ENCODE measurements around the gene TTC23L. TPM values are rescaled to one million over a fixed set of nuclear protein-coding genes. Genes with fewer than 3 reads are reported as not detected.
A peak's percentile ranks its signal among the peaks of the same experiment; 100 is the strongest.

TTC23L gene
- total RNA-seq, 1 donor = 0.10 TPM

DNA sequence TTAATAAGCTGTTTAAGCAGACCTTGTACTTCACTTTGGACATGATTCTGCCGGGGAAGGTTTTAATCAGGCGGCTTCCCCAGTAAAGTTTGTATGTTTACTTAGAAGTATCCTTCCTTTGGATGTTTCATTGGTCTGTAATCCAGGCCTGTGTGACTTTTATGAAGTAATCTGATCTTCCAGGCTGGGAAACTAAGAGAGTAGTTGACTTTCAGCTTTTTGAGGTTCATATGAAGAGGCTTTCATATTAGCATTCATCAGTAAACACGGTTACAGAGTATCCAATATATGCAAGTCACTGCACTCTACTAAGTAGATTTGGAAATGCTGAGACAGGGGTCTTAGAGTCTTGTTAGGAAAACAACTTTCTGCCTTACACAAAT, 91.5 kb downstream of the TTC23L start:
- no peaks in the 10 kb centered on the region for H3K27me3 ChIP-seq (ENCODE audit: insufficient read depth, low read length)
- peak overlapping the region; percentile 83 for H3K4me3 ChIP-seq (ENCODE audit: low read length)
- peaks cover 26% of the 10 kb centered on the region for H3K4me1 ChIP-seq (ENCODE audit: insufficient read depth, low read length)
- no peaks in the 10 kb centered on the region for H3K9me3 ChIP-seq (ENCODE audit: low read depth, low read length)

GRCh38 chr5:34930870-34931269, 91.9 kb downstream of the TTC23L start:
- no peak overlapping the region for H3K4me3 ChIP-seq (ENCODE audit: low read length)
- peaks cover 26% of the 10 kb centered on the region for H3K4me1 ChIP-seq (ENCODE audit: insufficient read depth, low read length)
- H3K27me3 ChIP-seq (ENCODE audit: insufficient read depth, low read length) = no peaks in the 10 kb centered on the region
- no peaks in the 10 kb centered on the region for H3K9me3 ChIP-seq (ENCODE audit: low read depth, low read length)

DNA sequence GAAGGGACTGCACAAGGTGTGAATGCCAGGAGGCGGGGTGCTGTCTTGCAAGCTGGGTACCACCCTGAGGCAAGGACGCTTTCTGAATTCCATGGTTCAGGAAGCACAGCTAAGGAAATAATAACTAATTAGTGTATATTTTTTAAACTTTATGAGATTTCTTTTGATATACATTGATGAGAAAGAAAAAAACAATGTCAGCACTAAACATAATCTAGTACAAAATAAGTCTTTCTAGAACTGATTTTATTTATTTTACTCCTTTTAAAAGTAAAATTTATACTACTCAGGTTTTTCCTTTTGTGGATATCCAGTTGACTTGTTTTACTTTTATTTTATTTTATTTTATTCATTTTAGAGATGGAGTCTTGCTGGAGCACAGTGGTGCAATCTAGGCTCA, 94.0 kb downstream of the TTC23L start:
- H3K4me3 ChIP-seq (ENCODE audit: low read length) = no peak overlapping the region
- no peaks in the 10 kb centered on the region for H3K9me3 ChIP-seq (ENCODE audit: low read depth, low read length)
- H3K4me1 ChIP-seq (ENCODE audit: insufficient read depth, low read length) = peaks cover 26% of the 10 kb centered on the region

GRCh38 chr5:34941936-34942335, 103.0 kb downstream of the TTC23L start:
- H3K4me1 ChIP-seq (ENCODE audit: insufficient read depth, low read length) = no peaks in the 10 kb centered on the region
- no peak overlapping the region for H3K4me3 ChIP-seq (ENCODE audit: low read length)
- H3K9me3 ChIP-seq (ENCODE audit: low read depth, low read length) = no peaks in the 10 kb centered on the region
- no peaks in the 10 kb centered on the region for H3K27me3 ChIP-seq (ENCODE audit: insufficient read depth, low read length)

More for the DNA sequence above, 94.0 kb downstream of the TTC23L start:
- no peaks in the 10 kb centered on the region for H3K27me3 ChIP-seq (ENCODE audit: insufficient read depth, low read length)

GRCh38 chr5:34944044-34944443, 105.1 kb downstream of the TTC23L start:
- Histone ChIP-seq H3K27me3 (ENCODE audit: insufficient read depth, low read length) (no peaks in the 10 kb centered on the region), H3K4me3 (ENCODE audit: low read length) (no peak overlapping the region), H3K4me1 (ENCODE audit: insufficient read depth, low read length) (no peaks in the 10 kb centered on the region), H3K9me3 (ENCODE audit: low read depth, low read length) (no peaks in the 10 kb centered on the region)

DNA sequence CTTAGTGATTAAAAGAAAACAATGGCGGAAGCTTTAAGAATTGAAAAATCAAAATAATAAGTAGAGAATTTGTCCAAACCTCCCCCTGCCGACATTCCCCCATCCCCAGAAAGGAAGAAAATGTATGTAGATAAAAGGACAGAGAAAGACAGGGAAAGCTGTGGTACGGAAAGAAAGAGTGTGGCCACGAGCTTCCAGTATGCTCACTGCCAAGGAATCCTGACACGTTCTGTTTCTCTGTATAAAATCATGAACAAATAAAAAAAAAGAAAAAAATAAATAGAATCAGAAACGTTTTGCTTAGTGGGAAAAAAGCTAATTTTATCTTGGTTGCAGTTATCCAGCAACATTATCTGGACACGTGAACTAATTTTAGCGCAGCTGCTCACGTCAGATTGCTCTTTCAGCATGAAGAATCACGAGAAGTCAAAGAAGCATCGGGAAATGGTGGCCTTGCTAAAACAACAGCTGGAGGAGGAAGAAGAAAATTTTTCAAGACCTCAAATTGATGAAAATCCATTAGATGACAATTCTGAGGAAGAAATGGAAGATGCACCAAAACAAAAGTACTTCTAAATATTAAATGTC, 105.6 kb downstream of the TTC23L start:
- no peaks in the 10 kb centered on the region for H3K4me1 ChIP-seq (ENCODE audit: insufficient read depth, low read length)
- H3K4me3 ChIP-seq (ENCODE audit: low read length) = no peak overlapping the region
- H3K9me3 ChIP-seq (ENCODE audit: low read depth, low read length) = no peaks in the 10 kb centered on the region
- H3K27me3 ChIP-seq (ENCODE audit: insufficient read depth, low read length) = no peaks in the 10 kb centered on the region

Other genes with a start within 250 kb of the TTC23L start
- gene RAI14, start 182.8 kb upstream of the TTC23L start, total RNA-seq = 0.63 TPM
- 13.6 TPM for gene RAD1, start 76.3 kb downstream of the TTC23L start, total RNA-seq
- 50.7 TPM for gene BRIX1, start 76.5 kb downstream of the TTC23L start, total RNA-seq
- gene DNAJC21, start 90.4 kb downstream of the TTC23L start, total RNA-seq = 30.4 TPM
- not detected for gene AGXT2, start 208.8 kb downstream of the TTC23L start, total RNA-seq

Measured in mononuclear cell (primary cell).